Suprapubic skin (tissue), 4 donors: ENCODE results near the gene LZTR1. TPM values are rescaled to one million over a fixed set of nuclear protein-coding genes. Genes with fewer than 3 reads are reported as not detected.

Experiments
- DNase-seq, 2 donors: peaks; one replicate each; pipeline ENCODE4 v3.0.0-alpha.2; 2019; ENCODE audit warnings: low spot score in 2 of 2
- H3K27ac ChIP-seq: fragments of 200-600 bp; sonication (generic); one replicate; pipeline ENCODE4 v1.5.1; 2019
- H3K27me3 ChIP-seq: fragments of 200-600 bp; sonication (generic); one replicate; pipeline ENCODE4 v1.5.1; 2019
- H3K36me3 ChIP-seq: fragments of 200-600 bp; sonication (generic); one replicate; pipeline ENCODE4 v1.5.1; 2019
- H3K4me1 ChIP-seq: fragments of 200-600 bp; sonication (generic); one replicate; pipeline ENCODE4 v1.5.1; 2019
- H3K4me3 ChIP-seq: fragments of 200-600 bp; sonication (generic); one replicate; pipeline ENCODE4 v1.5.1; 2019; ENCODE audit warnings: mild to moderate bottlenecking
- H3K9me3 ChIP-seq: fragments of 200-600 bp; sonication (generic); one replicate; pipeline ENCODE4 v1.5.1; 2019
- EP300 ChIP-seq: sonication (generic); formaldehyde crosslinking; IDR thresholded peaks from one replicate; pipeline ENCODE4 v1.6.1; 2017; ENCODE audit warnings: antibody characterized with exemption
- POLR2A ChIP-seq, 2 donors: fragments of 450-650 bp; IDR thresholded peaks; one replicate each; pipeline ENCODE4 v1.6.1; 2017; ENCODE audit warnings: antibody characterized with exemption in 2 of 2, mild to moderate bottlenecking in 2 of 2, moderate library complexity in 2 of 2
- POLR2AphosphoS5 ChIP-seq, 3 donors: sonication (generic); formaldehyde crosslinking; IDR thresholded peaks; one replicate each; pipeline ENCODE4 v1.6.1; 2017; ENCODE audit warnings: antibody characterized with exemption in 3 of 3
- WGBS: methylation state at CpG from one replicate; pipeline ENCODE4 v1.1.5; 2018; 5-methylcytosine and 5-hydroxymethylcytosine counted together
- total RNA-seq, 4 donors: library from RNA; depleted of rRNA; stranded (reverse); fragments of >200 nt; gene quantifications; one replicate each; pipeline ENCODE4 v1.1.0, GENCODE V29; 2016
- TF ChIP-seq, protein P1 (sequence below), 2 donors: fragments of 200-600 bp in 1 of 2; fragments of 450-650 bp in 1 of 2; sonication (generic) in 1 of 2; IDR thresholded peaks; one replicate each; pipeline ENCODE4 v1.5.1; 2016 to 2019; ENCODE audit warnings: antibody characterized with exemption in 2 of 2, mild to moderate bottlenecking in 1 of 2, moderate library complexity in 1 of 2

Gene LZTR1
- total RNA-seq, 4 donors from 2014 or later, result 29.3 to 75.6 (median 46.9) TPM

- no peak overlapping the region for H3K27ac ChIP-seq
- peaks cover 11% of the 10 kb centered on the region for H3K4me1 ChIP-seq
- no peak for DNase-seq
- H3K4me3 ChIP-seq, result no peak overlapping the region
- no peak for TF ChIP-seq POLR2AphosphoS5 (IDR thresholded peaks at IDR 0.05)
- no peak for TF ChIP-seq EP300
- no peak for TF ChIP-seq POLR2A (IDR thresholded peaks at IDR 0.05)
- TF ChIP-seq, protein P1, sequence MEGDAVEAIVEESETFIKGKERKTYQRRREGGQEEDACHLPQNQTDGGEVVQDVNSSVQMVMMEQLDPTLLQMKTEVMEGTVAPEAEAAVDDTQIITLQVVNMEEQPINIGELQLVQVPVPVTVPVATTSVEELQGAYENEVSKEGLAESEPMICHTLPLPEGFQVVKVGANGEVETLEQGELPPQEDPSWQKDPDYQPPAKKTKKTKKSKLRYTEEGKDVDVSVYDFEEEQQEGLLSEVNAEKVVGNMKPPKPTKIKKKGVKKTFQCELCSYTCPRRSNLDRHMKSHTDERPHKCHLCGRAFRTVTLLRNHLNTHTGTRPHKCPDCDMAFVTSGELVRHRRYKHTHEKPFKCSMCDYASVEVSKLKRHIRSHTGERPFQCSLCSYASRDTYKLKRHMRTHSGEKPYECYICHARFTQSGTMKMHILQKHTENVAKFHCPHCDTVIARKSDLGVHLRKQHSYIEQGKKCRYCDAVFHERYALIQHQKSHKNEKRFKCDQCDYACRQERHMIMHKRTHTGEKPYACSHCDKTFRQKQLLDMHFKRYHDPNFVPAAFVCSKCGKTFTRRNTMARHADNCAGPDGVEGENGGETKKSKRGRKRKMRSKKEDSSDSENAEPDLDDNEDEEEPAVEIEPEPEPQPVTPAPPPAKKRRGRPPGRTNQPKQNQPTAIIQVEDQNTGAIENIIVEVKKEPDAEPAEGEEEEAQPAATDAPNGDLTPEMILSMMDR (IDR thresholded peaks at IDR 0.05), result no peak
- H3K9me3 ChIP-seq, result no peaks in the 10 kb centered on the region
- H3K36me3 ChIP-seq, result no peaks in the 10 kb centered on the region
- H3K27me3 ChIP-seq, result peaks cover 18% of the 10 kb centered on the region
- no CpG with 5 or more reads among the region's 27 CpGs for WGBS
Observed at GRCh38 chr22:21025763-21026755, 44.0 kb downstream of the LZTR1 start.

DNA sequence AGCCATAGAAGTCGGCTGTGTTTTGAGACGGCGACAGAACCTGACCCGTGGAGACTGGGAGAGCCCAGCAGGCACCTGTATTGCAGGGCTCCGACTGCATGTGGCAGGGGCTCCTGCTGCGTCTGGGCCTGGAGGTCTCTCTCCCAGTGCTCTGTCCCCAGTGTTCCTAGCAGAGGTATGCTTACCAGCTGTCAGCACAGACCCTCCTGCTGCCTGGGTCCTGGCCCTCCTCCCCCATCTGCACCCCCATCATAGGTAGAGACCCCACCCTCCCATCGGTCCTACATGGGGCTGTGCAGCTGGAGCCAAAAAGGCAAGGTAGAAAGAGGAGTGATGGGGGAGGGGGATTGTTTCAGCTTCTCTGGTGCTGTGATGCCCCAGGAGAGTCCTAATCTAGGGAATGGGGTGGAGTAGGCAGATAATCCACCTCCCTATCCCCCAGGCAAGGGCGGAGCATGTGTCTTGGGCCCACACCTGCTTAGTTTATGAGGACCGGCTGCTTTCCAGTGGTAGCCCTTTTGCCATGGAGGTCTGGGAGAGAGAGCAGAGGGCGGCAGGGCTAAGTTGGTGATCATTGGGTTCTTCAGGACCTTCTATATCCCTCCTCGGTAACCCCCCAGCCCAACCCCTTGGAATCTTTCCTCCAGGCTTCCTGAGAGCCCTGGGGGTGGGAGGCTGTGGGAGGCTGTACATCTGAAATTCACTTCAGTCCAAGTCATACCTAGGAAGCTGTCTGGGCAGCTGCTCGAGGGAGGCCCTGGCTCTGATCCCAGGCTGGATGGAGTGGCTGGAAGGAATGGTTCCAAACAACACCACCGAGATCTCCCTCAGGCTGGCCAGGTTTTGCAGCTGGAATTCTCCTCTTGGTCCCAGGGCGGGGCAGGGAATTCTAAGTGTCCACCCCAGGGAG lies 44.9 kb downstream of the LZTR1 start:
- WGBS, result 78% methylated on average over 7 of the region's 14 CpGs
- TF ChIP-seq, protein P1 (IDR thresholded peaks at IDR 0.05), result no peak
- no peak for TF ChIP-seq POLR2A (IDR thresholded peaks at IDR 0.05)
- TF ChIP-seq POLR2AphosphoS5 (IDR thresholded peaks at IDR 0.05), result no peak
- no peak for TF ChIP-seq EP300
- Histone ChIP-seq H3K4me3 (no peak overlapping the region), H3K27me3 (peaks cover 28% of the 10 kb centered on the region), H3K36me3 (no peaks in the 10 kb centered on the region), H3K27ac (no peak overlapping the region), H3K9me3 (no peaks in the 10 kb centered on the region), H3K4me1 (peaks cover 18% of the 10 kb centered on the region)
- DNase-seq, result no peak

DNA sequence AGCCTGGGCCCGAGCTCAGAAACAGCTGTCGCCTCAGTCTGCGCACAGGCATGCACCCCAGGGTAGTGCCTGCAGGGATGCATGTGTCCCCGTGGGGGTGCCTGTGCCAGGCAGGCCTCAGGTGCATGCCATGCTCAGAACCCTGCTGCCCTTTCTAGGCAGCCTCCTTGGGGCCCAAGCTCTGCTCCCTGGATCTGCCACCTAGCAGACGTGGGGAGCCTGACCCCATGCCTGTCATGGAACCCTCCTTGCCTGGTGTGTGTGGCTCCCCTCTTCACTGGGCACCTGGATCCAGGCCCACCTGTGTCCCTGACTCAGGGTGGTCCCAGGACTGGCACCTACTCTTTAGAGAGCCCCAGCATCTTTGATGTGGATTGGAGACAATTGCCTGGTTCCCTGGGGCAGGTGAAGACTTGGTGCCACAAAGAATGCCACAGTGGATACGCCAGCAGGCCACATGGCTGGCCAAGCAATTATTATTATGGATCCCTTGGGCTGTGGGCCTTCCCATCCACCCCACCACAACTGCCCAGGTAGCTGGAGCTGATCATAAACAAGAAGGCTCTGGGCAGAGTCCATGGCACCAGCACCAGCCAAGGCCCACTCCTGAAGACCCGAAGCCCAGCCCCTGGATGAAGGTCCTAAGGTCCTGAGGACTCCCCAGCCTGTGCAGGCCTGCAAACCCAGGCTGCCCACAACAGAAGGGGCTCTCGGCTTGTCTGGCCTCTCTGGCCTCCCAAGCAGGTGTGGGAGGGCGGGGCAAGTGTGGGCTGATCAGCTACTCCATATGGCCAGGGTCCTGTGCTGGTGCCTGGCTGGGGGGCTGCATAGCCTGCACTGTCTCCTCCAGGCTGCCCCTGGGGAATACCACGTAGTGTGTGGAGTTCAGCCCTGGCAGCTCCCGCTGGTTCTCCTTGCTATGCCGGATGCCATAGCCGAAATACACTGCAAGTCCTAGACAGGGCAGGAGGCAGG lies 46.5 kb downstream of the LZTR1 start:
- H3K9me3 ChIP-seq, result no peaks in the 10 kb centered on the region
- WGBS, result 87% methylated on average over 3 of the region's 13 CpGs
- no peak for DNase-seq
- no peak overlapping the region for H3K27ac ChIP-seq
- TF ChIP-seq, protein P1 (IDR thresholded peaks at IDR 0.05), result no peak
- TF ChIP-seq EP300 (no peak), POLR2A (IDR thresholded peaks at IDR 0.05) (no peak), POLR2AphosphoS5 (IDR thresholded peaks at IDR 0.05) (no peak)
- peaks cover 24% of the 10 kb centered on the region for H3K4me1 ChIP-seq
- no peaks in the 10 kb centered on the region for H3K36me3 ChIP-seq
- H3K27me3 ChIP-seq, result peaks cover 35% of the 10 kb centered on the region
- H3K4me3 ChIP-seq, result no peak overlapping the region

GRCh38 chr22:21029486-21030025 lies 47.5 kb downstream of the LZTR1 start:
- WGBS, result 72% methylated on average over 10 of the region's 12 CpGs
- TF ChIP-seq, protein P1 (IDR thresholded peaks at IDR 0.05), result no peak
- TF ChIP-seq EP300 (no peak), POLR2AphosphoS5 (IDR thresholded peaks at IDR 0.05) (no peak), POLR2A (IDR thresholded peaks at IDR 0.05) (no peak)
- peaks cover 35% of the 10 kb centered on the region for H3K27me3 ChIP-seq

More at GRCh38 chr22:21029486-21030025, 47.5 kb downstream of the LZTR1 start:
- H3K4me1 ChIP-seq, result peaks cover 24% of the 10 kb centered on the region
- DNase-seq, result no peak
- H3K36me3 ChIP-seq, result no peaks in the 10 kb centered on the region
- H3K9me3 ChIP-seq, result no peaks in the 10 kb centered on the region
- no peak overlapping the region for H3K4me3 ChIP-seq
- H3K27ac ChIP-seq, result no peak overlapping the region
